Endothelial cell of umbilical vein (primary cell): ENCODE results near the gene SKAP1. TPM values are rescaled to one million over a fixed set of nuclear protein-coding genes. Genes with fewer than 3 reads are reported as not detected.

Source experiments
- BruUV-seq: library from RNA; stranded (reverse); fragments of 400-500 nt; replicated peaks from 2 replicates; lab custom pipeline; 2021; lab: Mats Ljungman, UMichigan
- CTCF ChIA-PET: fragments of 300-600, 350-600 bp; sonication (Branson Sonifier 250); formaldehyde crosslinking; loops from one replicate; lab custom pipeline; 2021; ENCODE audit warnings: antibody characterized with exemption, inconsistent platforms; lab: Charles Lee
- POLR2A ChIA-PET: fragments of 300-600, 350-600 bp; sonication (Branson Sonifier 250); formaldehyde crosslinking; loops from one replicate; lab custom pipeline; 2021; ENCODE audit warnings: antibody characterized with exemption, inconsistent platforms; lab: Charles Lee
- DNase-seq: peaks from one replicate; pipeline ENCODE4 v3.0.0-alpha.2; 2011; ENCODE audit warnings: low read depth, low spot score
- FAIRE-seq: peaks from 2 replicates; lab custom pipeline; 2011; peaks lifted over from hg19 to GRCh38; lab: Jason Lieb, UNC
- H2AFZ ChIP-seq: 2 replicates; pipeline ENCODE4 v1.6.0; 2012; ENCODE audit warnings: low read depth, low read length, control low read depth, inconsistent platforms
- H3K27ac ChIP-seq: 2 replicates; pipeline ENCODE4 v1.5.1; 2011; ENCODE audit warnings: low read depth, mild to moderate bottlenecking, control low read depth, low read length, moderate library complexity; ENCODE audit not compliant: insufficient read depth
- H3K27me3 ChIP-seq, 2 experiments: 2 replicates each; pipeline versions ENCODE4 v1.6.0 to v1.6.1; 2011; ENCODE audit warnings: low read length in 2 of 2, mixed read lengths in 1 of 2; ENCODE audit not compliant: control insufficient read depth in 2 of 2, insufficient read depth in 2 of 2
- H3K36me3 ChIP-seq, 2 experiments: 2 replicates in 1 of 2; 3 replicates in 1 of 2; pipeline ENCODE4 v1.5.1; 2011; ENCODE audit warnings: low read length in 2 of 2, mild to moderate bottlenecking in 1 of 2, moderate library complexity in 1 of 2; ENCODE audit not compliant: control insufficient read depth in 2 of 2, insufficient read depth in 2 of 2; ENCODE audit errors: extremely low read depth in 1 of 2
- H3K4me1 ChIP-seq: 3 replicates; pipeline ENCODE4 v1.5.1; 2011; ENCODE audit warnings: mild to moderate bottlenecking, low read length; ENCODE audit not compliant: control insufficient read depth, insufficient read depth; ENCODE audit errors: extremely low read depth
- H3K4me2 ChIP-seq: 2 replicates; pipeline ENCODE4 v1.6.1; 2011; ENCODE audit warnings: low read length, control low read depth, mixed read lengths; ENCODE audit not compliant: insufficient read depth
- H3K4me3 ChIP-seq, 3 experiments: fragments of 200-600 bp in 1 of 3; sonication (generic), shearing (Covaris generic) in 1 of 3; replicated peaks in 1 of 3; 2 replicates each; pipeline ENCODE4 v1.5.1; 2011 to 2016; ENCODE audit warnings: control low read depth in 3 of 3, low read length in 3 of 3, mild to moderate bottlenecking in 2 of 3, inconsistent platforms in 1 of 3, low read depth in 1 of 3, moderate library complexity in 1 of 3; ENCODE audit not compliant: insufficient read depth in 1 of 3
- H3K79me2 ChIP-seq: 2 replicates; pipeline ENCODE4 v1.6.0; 2012; ENCODE audit warnings: low read length, inconsistent platforms; ENCODE audit not compliant: control insufficient read depth, insufficient read depth
- H3K9ac ChIP-seq: replicated peaks from 2 replicates; pipeline ENCODE3; 2011; ENCODE audit warnings: low read length, control low read depth; ENCODE audit not compliant: insufficient read depth; ENCODE audit errors: extremely low read depth
- H3K9me1 ChIP-seq: replicated peaks from 3 replicates; pipeline ENCODE4 v1.6.0; 2011; ENCODE audit warnings: mild to moderate bottlenecking, low read length; ENCODE audit not compliant: control insufficient read depth, insufficient read depth; ENCODE audit errors: extremely low read depth
- H3K9me3 ChIP-seq: replicated peaks from 2 replicates; pipeline ENCODE4 v1.5.1; 2012; ENCODE audit warnings: low read length, inconsistent platforms; ENCODE audit not compliant: control insufficient read depth, insufficient read depth
- H4K20me1 ChIP-seq: replicated peaks from 2 replicates; pipeline ENCODE3; 2011; ENCODE audit warnings: mild to moderate bottlenecking, low read length; ENCODE audit not compliant: control insufficient read depth, insufficient read depth; ENCODE audit errors: extremely low read depth
- CTCF ChIP-seq, 2 donors: IDR thresholded peaks; 1 replicate in 1 of 2; 2 replicates in 1 of 2; pipeline ENCODE4 v1.5.1; 2011; ENCODE audit warnings: low read length in 2 of 2, mild to moderate bottlenecking in 2 of 2, moderate library complexity in 2 of 2, control low read depth in 1 of 2, inconsistent platforms in 1 of 2, low read depth in 1 of 2; ENCODE audit not compliant: insufficient read depth in 1 of 2; ENCODE audit errors: extremely low read depth in 1 of 2
- EZH2 ChIP-seq: IDR thresholded peaks from 2 replicates; pipeline ENCODE4 v1.6.1; 2012; ENCODE audit warnings: borderline replicate concordance, low read depth, mild to moderate bottlenecking, moderate library complexity, low read length, inconsistent platforms; ENCODE audit not compliant: severe bottlenecking
- FOS ChIP-seq: IDR thresholded peaks from 2 replicates; pipeline ENCODE4 v1.6.1; 2011; ENCODE audit warnings: mild to moderate bottlenecking, low read length, moderate library complexity, borderline replicate concordance; ENCODE audit not compliant: insufficient read depth
- GATA2 ChIP-seq: IDR thresholded peaks from 2 replicates; pipeline ENCODE4 v1.7.0; 2011; ENCODE audit warnings: low read depth, mild to moderate bottlenecking, moderate library complexity, mixed read lengths, low read length; ENCODE audit not compliant: insufficient read length, insufficient read depth
- JUN ChIP-seq: IDR thresholded peaks from 2 replicates; pipeline ENCODE4 v1.6.1; 2011; ENCODE audit warnings: borderline replicate concordance, low read depth; ENCODE audit not compliant: insufficient read length, insufficient read depth
- MAX ChIP-seq: IDR thresholded peaks from 2 replicates; pipeline ENCODE4 v1.6.1; 2011; ENCODE audit not compliant: insufficient read depth, insufficient read length
- MYC ChIP-seq: IDR thresholded peaks from one replicate; pipeline ENCODE4 v1.6.1; 2011; ENCODE audit warnings: mild to moderate bottlenecking, low read depth, low read length
- POLR2A ChIP-seq: IDR thresholded peaks from 2 replicates; pipeline ENCODE4 v1.6.1; 2012; ENCODE audit warnings: low read depth, mild to moderate bottlenecking, control low read depth, low read length
- POLR2AphosphoS5 ChIP-seq: IDR thresholded peaks from 2 replicates; pipeline ENCODE4 v1.6.1; 2012; ENCODE audit warnings: low read depth, mild to moderate bottlenecking, control low read depth, low read length, moderate library complexity; ENCODE audit not compliant: insufficient read depth
- dilution Hi-C: fragments of 300-500 bp; cut with MboI; formaldehyde crosslinking; loops from one replicate; pipeline ENCODE4 v1.15.0; 2019; ENCODE audit warnings: low sequenced_read_pairs; ENCODE audit not compliant: extremely low pct_ligation_motif_present
- intact Hi-C: fragments of 100-400 bp; cut with micrococcal nuclease; formaldehyde crosslinking; loops from one replicate; pipeline ENCODE4 v1.10.0; 2022
- polyA plus RNA-seq, 4 experiments: library from polyadenylated mRNA; depleted of rRNA in 3 of 4; stranded (reverse) in 3 of 4; unstranded in 1 of 4; fragments of >200 nt; gene quantifications; 2 replicates each; pipeline versions ENCODE4 v1.2.1 to v1.2.3, GENCODE V29; 2011 to 2012; ENCODE audit warnings: missing spikeins in 1 of 4
- total RNA-seq: library from RNA; stranded (reverse); gene quantifications from 2 replicates; pipeline ENCODE4 v1.2.3, GENCODE V29; 2021

The SKAP1 gene
- total and polyA plus RNA-seq, 2 donors (not counting 3 experiments of a cell fraction or from before 2014, with no cell fraction given), result 0.75 TPM; not detected in 1

- no peaks in the 10 kb centered on the region for H3K27me3 ChIP-seq
- dilution Hi-C loops (no loop called here), intact Hi-C loops (no loop called here)
- ChIA-PET POLR2A (no interaction called here), CTCF (interaction anchor here (1.4 kb wide), 1 partner anchor 10 kb away, joined by 3 read pairs; no protein-coding TSS in a partner anchor)
- FAIRE-seq (no peak), DNase-seq (no peak)
- no peak overlapping the region for H3K4me3 ChIP-seq
- H3K27ac ChIP-seq, result no peak overlapping the region
- no peak overlapping the region for H2AFZ ChIP-seq
- no peaks in the 10 kb centered on the region for H3K9me3 ChIP-seq
- BruUV-seq, result no TSS peak
- H3K9me1 ChIP-seq, result no peaks in the 10 kb centered on the region
- no peak overlapping the region for H3K4me2 ChIP-seq
- peaks cover 10% of the 10 kb centered on the region for H3K4me1 ChIP-seq
- H3K79me2 ChIP-seq, result peaks cover 40% of the 10 kb centered on the region
- H3K36me3 ChIP-seq, result peaks cover 0 to 7% of the 10 kb centered on the region in 2 experiments
- TF ChIP-seq MYC, result no peak
- no peak for TF ChIP-seq JUN
- no peak for TF ChIP-seq EZH2
- TF ChIP-seq FOS, result no peak
- TF ChIP-seq GATA2, result no peak
- no peak for TF ChIP-seq POLR2A
- no peak for TF ChIP-seq MAX
- TF ChIP-seq CTCF (IDR thresholded peaks at IDR 0.05; ENCODE audit: extremely low read depth in 1 of 2, insufficient read depth in 1 of 2, low read depth in 1 of 2, low read length in 2 of 2), result no peak
- no peak for TF ChIP-seq POLR2AphosphoS5
- H4K20me1 ChIP-seq, result no peaks in the 10 kb centered on the region
- H3K9ac ChIP-seq, result no peak overlapping the region
Measured at GRCh38 chr17:48110761-48111160, 319.3 kb downstream of the SKAP1 start.
